HepG2 (cell line): Measurements from ENCODE around the gene METAP1D.

Experiments
- CTCF ChIP-seq: sonication (generic); formaldehyde crosslinking; IDR thresholded peaks from 2 replicates; pipeline ENCODE4 v1.5.0; 2020; ENCODE audit warnings: mild to moderate bottlenecking, missing genetic modification reagents, moderate library complexity
- JUN ChIP-seq: sonication (generic); formaldehyde crosslinking; IDR thresholded peaks from 2 replicates; pipeline ENCODE4 v1.4.0; 2020; ENCODE audit warnings: mild to moderate bottlenecking, missing genetic modification reagents
- MAX ChIP-seq: IDR thresholded peaks from 2 replicates; pipeline ENCODE4 v1.6.1; 2012; ENCODE audit warnings: inconsistent platforms
- NCOR1 ChIP-seq: fragments of 200-600 bp; sonication (generic); IDR thresholded peaks from 2 replicates; pipeline ENCODE4 v1.7.0; 2017; ENCODE audit warnings: antibody characterized with exemption, low read length, borderline replicate concordance
- RARA ChIP-seq: IDR thresholded peaks from 2 replicates; pipeline ENCODE4 v1.6.1; 2016; ENCODE audit warnings: missing genetic modification reagents, missing compliant biosample characterization
- REPIN1 ChIP-seq: sonication (generic); formaldehyde crosslinking; IDR thresholded peaks from 2 replicates; pipeline ENCODE4 v1.8.0; 2022; ENCODE audit warnings: missing genetic modification reagents, low read depth, mild to moderate bottlenecking, borderline replicate concordance
- RERE ChIP-seq: IDR thresholded peaks from 2 replicates; pipeline ENCODE4 v1.6.1; 2016; ENCODE audit warnings: low read depth, missing genetic modification reagents, missing compliant biosample characterization
- SMARCC2 ChIP-seq: fragments of 450-650 bp; IDR thresholded peaks from 2 replicates; pipeline ENCODE4 v1.6.1; 2017; ENCODE audit warnings: antibody characterized with exemption, mild to moderate bottlenecking
- YY1 ChIP-seq: IDR thresholded peaks from 2 replicates; pipeline ENCODE4 v1.6.1; 2011; ENCODE audit warnings: low read length, low read depth, moderate library complexity, mild to moderate bottlenecking; ENCODE audit not compliant: insufficient read depth, insufficient replicate concordance
- ZBTB46 ChIP-seq: sonication (generic); formaldehyde crosslinking; IDR thresholded peaks from 2 replicates; pipeline ENCODE4 v1.4.0; 2020; ENCODE audit warnings: mild to moderate bottlenecking, missing genetic modification reagents, borderline replicate concordance
- ZBTB7A ChIP-seq: sonication (generic); formaldehyde crosslinking; IDR thresholded peaks from 2 replicates; pipeline ENCODE4 v1.8.0; 2022; ENCODE audit warnings: mild to moderate bottlenecking, missing genetic modification reagents
- ZNF234 ChIP-seq: sonication (generic); formaldehyde crosslinking; conservative IDR thresholded peaks from 2 replicates; pipeline ENCODE4 v1.5.1; 2020; ENCODE audit warnings: mild to moderate bottlenecking, missing genetic modification reagents
- ZNF350 ChIP-seq: sonication (generic); formaldehyde crosslinking; IDR thresholded peaks from 2 replicates; pipeline ENCODE4 v1.4.0; 2020; ENCODE audit warnings: mild to moderate bottlenecking, low read depth, missing genetic modification reagents, borderline replicate concordance
- ZNF7 ChIP-seq: IDR thresholded peaks from 2 replicates; pipeline ENCODE4 v1.6.1; 2016; ENCODE audit warnings: missing biosample characterization, missing genetic modification reagents

- TF ChIP-seq RERE (no peak), MAX (no peak), ZBTB46 (CRISPR knock-in tag) (no peak), YY1 (no peak), ZNF234 (CRISPR knock-in tag) (no peak), NCOR1 (no peak), CTCF (CRISPR knock-in tag) (no peak), SMARCC2 (no peak), JUN (CRISPR knock-in tag) (no peak), RARA (no peak), ZBTB7A (CRISPR knock-in tag) (no peak), ZNF350 (no peak), ZNF7 (CRISPR knock-in tag) (no peak), REPIN1 (CRISPR knock-in tag) (no peak)
Observed at GRCh38 chr2:172062402-172063004, 62.8 kb downstream of the METAP1D start.
